ENCODE results near the gene CARNS1. TPM values are rescaled to one million over a fixed set of nuclear protein-coding genes. Genes with fewer than 3 reads are reported as not detected.

The CARNS1 gene
- total and polyA plus RNA-seq, 9 of the 15 experiments (the other 6 are each of a cell fraction or from before 2014, with no cell fraction given): 0.01 to 0.18 (median 0.06) TPM; not detected in 3

DNA sequence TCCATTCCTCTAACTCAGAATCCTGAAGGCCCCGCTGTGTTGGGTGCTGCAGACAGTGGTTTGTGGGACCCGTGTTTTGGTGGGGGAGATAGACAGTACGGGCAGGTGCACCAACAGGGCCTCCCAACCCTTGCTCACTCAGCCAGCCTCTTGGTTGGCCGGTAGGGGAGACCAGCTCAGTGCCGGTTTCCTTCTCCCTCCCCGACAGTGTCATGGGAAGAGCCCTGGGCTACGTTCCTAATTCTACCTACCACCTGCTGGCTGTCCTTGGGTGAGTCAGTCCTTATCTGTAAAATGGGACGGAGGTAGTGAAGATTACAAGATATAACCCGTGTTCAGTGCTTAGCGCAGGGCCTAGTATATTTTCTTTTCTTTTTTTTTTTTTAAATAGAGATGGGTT, 47.7 kb downstream of the CARNS1 start (continued):
- TF ChIP-seq NCOR1 (IDR thresholded peaks at IDR 0.05) (no peak), CTBP1 (IDR thresholded peaks at IDR 0.05; ENCODE audit: borderline replicate concordance) (0 out of 2 replicates have a peak, but pooled peaks have one; percentile 22), SMAD4 (CRISPR knock-in tag; conservative IDR thresholded peaks at IDR 0.05) (peak; percentile 8; the same call in 1 of the 2 replicates), MAFF (IDR thresholded peaks at IDR 0.05; ENCODE audit: low read length) (no peak), FOXJ2 (tag; IDR thresholded peaks at IDR 0.05) (0 out of 2 replicates have a peak, but pooled peaks have one; percentile 17), JUN (IDR thresholded peaks at IDR 0.05; ENCODE audit: borderline replicate concordance, low read depth, low read length) (no peak), JUN (CRISPR knock-in tag; IDR thresholded peaks at IDR 0.05; ENCODE audit: borderline replicate concordance) (no peak), KHSRP (IDR thresholded peaks at IDR 0.05) (no peak), POLR2AphosphoS2 (IDR thresholded peaks at IDR 0.05; ENCODE audit: low read length) (no peak), ZNF12 (CRISPR knock-in tag; IDR thresholded peaks at IDR 0.05) (no peak), KAT7 (CRISPR knock-in tag; IDR thresholded peaks at IDR 0.05; ENCODE audit: borderline replicate concordance) (no peak), SP2 (IDR thresholded peaks at IDR 0.05; ENCODE audit: extremely low read depth, low read depth, low read length, poor library complexity, severe bottlenecking) (no peak), SPI1 (IDR thresholded peaks at IDR 0.05; ENCODE audit: borderline replicate concordance, low read depth, low read length) (no peak), WHSC1 (IDR thresholded peaks at IDR 0.05; ENCODE audit: low read length) (no peak), TBL1XR1 (IDR thresholded peaks at IDR 0.05; ENCODE audit: low read length in 2 of 2) (no peak), ZNF76 (CRISPR knock-in tag; IDR thresholded peaks at IDR 0.05; ENCODE audit: borderline replicate concordance) (no peak), ZNF384 (IDR thresholded peaks at IDR 0.05; ENCODE audit: low read depth, low read length) (no peak), CEBPB (tag; IDR thresholded peaks at IDR 0.05) (no peak), TAL1 (IDR thresholded peaks at IDR 0.05) (no peak; the same call in 1 of the 2 replicates), GTF2E2 (tag; IDR thresholded peaks at IDR 0.05) (no peak), ZBED1 (IDR thresholded peaks at IDR 0.05) (0 out of 2 replicates have a peak, but pooled peaks have one; percentile 46), RFX1 (IDR thresholded peaks at IDR 0.05) (no peak)
- TF ChIP-seq, protein P1, sequence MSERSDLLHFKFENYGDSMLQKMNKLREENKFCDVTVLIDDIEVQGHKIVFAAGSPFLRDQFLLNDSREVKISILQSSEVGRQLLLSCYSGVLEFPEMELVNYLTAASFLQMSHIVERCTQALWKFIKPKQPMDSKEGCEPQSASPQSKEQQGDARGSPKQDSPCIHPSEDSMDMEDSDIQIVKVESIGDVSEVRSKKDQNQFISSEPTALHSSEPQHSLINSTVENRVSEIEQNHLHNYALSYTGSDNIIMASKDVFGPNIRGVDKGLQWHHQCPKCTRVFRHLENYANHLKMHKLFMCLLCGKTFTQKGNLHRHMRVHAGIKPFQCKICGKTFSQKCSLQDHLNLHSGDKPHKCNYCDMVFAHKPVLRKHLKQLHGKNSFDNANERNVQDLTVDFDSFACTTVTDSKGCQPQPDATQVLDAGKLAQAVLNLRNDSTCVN (CRISPR knock-in tag; IDR thresholded peaks at IDR 0.05): no peak
- TF ChIP-seq, protein P2, sequence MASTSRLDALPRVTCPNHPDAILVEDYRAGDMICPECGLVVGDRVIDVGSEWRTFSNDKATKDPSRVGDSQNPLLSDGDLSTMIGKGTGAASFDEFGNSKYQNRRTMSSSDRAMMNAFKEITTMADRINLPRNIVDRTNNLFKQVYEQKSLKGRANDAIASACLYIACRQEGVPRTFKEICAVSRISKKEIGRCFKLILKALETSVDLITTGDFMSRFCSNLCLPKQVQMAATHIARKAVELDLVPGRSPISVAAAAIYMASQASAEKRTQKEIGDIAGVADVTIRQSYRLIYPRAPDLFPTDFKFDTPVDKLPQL (IDR thresholded peaks at IDR 0.05; ENCODE audit: extremely low read depth, insufficient read length): no peak
- TF ChIP-seq, protein P3, sequence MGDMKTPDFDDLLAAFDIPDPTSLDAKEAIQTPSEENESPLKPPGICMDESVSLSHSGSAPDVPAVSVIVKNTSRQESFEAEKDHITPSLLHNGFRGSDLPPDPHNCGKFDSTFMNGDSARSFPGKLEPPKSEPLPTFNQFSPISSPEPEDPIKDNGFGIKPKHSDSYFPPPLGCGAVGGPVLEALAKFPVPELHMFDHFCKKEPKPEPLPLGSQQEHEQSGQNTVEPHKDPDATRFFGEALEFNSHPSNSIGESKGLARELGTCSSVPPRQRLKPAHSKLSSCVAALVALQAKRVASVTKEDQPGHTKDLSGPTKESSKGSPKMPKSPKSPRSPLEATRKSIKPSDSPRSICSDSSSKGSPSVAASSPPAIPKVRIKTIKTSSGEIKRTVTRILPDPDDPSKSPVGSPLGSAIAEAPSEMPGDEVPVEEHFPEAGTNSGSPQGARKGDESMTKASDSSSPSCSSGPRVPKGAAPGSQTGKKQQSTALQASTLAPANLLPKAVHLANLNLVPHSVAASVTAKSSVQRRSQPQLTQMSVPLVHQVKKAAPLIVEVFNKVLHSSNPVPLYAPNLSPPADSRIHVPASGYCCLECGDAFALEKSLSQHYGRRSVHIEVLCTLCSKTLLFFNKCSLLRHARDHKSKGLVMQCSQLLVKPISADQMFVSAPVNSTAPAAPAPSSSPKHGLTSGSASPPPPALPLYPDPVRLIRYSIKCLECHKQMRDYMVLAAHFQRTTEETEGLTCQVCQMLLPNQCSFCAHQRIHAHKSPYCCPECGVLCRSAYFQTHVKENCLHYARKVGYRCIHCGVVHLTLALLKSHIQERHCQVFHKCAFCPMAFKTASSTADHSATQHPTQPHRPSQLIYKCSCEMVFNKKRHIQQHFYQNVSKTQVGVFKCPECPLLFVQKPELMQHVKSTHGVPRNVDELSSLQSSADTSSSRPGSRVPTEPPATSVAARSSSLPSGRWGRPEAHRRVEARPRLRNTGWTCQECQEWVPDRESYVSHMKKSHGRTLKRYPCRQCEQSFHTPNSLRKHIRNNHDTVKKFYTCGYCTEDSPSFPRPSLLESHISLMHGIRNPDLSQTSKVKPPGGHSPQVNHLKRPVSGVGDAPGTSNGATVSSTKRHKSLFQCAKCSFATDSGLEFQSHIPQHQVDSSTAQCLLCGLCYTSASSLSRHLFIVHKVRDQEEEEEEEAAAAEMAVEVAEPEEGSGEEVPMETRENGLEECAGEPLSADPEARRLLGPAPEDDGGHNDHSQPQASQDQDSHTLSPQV (IDR thresholded peaks at IDR 0.05): no peak

Measured in K562 (cell line).